ENCODE data around the gene AKR1B1. TPM values are rescaled to one million over a fixed set of nuclear protein-coding genes. Genes with fewer than 3 reads are reported as not detected.

AKR1B1 gene
- total RNA-seq, 1 donor from 2014 or later, result 43.4 TPM

DNA sequence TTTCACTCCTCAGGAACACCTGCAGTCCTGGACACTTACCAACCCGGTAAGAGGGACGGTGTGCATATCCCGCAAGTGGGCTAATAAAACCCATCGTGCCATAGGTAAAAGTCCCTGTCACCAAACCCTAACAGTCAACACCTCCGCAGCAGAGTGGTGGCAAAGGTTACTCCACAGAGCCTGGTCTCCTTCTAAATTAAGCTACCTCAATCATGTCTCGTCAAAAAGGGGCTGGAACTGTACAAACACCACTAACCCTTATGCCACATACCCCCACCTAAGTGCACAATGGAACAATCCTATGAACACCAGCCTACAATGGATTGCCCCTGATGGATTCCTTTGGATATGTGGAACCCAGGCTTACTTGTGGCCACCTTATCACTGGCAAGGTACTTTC lies 9.6 kb upstream of the AKR1B1 start:
- DNase-seq, result no peak

DNA sequence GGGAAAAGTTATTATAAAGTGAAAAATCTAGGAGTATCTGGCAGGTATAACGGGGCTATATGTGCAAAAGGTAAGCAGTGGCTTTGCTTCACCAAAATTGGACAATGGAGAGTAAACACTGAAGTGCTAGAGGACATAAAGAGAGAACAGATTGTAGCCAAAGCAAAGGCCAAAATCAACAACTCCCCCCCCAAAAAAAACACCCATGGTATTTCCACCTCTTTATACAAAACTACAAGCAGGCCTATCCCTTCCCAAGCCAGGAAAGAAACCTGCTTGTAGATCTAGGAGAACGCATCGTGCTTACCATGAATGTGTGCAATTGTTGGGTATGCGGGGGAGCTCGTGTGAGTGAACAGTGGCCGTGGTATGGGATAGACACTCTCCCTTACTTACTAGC lies 9.2 kb upstream of the AKR1B1 start:
- DNase-seq, result no peak

DNA sequence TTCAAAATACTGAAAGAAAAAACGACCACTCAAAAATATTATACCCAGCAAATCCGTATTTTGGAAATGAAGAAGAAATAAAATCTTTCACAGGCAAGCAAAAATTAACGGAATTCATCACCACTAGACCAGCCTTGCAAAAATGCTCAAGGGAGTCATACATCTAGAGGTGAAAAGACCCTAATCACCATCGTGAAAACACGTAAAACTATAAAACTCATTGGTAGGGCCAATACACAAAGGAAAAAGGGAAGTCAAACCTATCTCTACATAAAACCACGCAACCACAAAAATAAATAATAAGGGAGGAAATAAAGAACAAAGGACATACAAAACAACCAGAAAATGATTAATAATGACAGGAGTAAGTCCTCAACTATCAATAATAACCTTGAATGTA lies 6.6 kb upstream of the AKR1B1 start:
- DNase-seq, result no peak

DNA sequence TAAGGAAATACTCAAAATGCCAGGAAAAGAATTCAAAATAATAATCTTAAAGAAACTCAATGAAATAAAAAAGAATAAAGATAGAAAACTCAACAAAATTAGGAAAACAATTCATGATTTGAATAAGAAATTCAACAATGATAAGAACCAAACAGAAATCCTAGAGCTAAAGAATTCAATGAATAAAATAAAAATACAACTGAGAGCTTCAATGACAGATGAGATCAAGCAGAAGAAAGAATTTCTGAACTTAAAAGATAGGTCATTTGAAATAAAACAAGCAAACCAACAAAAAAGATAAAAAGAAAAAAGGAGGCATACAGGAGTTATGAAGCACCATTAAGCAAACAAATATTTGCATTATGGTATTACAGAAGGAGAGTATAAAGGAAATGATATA lies 5.6 kb upstream of the AKR1B1 start:
- DNase-seq, result no peak

DNA sequence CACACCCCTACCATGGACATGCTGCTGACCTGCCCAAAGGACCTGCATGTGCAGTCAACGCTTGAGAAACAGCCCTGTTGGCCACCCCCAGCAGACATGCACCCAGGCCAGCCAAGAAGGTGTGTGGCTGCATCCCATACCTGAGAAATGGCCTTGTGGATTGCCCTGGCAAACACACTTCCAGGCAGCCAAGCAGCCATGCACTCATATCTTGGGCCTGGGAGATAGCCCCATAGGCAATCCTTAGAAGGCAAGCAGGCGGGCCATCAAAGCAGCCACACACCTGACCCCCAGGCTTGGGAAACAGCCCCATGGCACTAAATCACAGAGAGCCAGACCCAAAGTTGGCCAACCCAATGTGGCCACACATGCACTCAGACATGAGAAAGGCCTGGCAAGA lies 4.9 kb upstream of the AKR1B1 start:
- DNase-seq, result no peak

DNA sequence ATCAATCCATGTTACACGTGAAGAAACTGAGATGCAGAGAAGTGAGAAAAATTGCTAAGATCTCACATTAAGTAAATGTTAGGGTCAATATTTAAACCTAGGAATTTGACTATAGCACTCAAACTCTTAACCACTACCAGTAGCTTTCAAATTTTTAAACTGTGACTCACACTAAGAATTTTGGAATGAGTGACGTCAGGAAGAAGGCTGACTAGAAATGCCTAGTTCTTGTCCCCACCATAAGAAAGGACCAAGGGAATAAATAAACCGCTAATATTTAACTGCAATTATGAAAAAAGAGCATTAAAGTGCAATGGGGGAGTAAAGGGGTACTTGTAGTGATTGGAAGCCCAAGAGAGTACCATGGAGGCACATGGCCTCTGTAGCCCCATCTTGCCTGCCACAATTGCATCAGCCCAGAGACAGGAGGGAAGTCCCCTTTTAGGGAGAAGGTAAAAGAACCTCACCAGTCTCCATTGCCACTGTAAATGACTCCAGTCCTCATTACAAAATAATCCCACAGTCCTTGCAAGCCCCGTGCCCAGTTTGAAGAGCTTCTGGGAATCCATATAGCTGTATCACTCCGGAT lies 3.5 kb upstream of the AKR1B1 start:
- DNase-seq, result no peak

DNA sequence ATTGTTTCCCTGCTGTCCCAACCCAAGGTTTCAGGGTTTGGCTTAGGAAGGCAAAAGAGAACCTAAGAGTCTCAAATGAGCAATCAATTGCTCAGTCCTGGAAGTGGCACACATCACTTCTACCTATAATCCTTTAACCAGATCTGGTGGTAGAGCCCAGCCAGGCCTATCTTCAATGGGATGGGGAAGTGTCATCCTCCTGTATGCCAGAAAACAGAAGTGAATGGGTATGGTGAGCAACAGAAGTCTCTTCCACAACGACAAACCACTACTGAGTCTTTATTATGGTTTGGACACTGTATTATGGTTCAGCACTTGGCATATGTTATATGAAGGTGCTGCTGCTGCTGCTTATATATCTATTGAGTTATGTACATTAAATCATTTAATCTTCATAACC lies 3.0 kb upstream of the AKR1B1 start:
- no peak for DNase-seq

DNA sequence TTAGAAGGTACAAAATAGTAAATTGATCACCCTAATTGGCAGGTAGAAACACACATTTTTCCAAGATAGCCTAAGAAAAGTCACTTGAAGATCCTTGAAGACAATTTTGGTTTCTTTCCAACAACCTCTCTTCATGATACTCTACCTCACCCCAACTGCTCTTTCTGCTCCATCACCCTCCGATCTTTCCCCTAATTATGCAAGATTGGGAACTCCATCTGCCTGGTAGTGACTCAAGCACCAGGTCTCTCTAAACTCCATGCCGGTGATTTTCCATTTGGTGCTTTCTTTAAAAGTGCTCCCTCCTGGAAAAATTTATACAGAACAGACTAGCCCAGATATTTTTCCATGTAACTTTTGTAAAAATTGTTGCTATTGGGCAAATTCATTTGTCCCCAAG lies 1.1 kb upstream of the AKR1B1 start:
- DNase-seq, result no peak

DNA sequence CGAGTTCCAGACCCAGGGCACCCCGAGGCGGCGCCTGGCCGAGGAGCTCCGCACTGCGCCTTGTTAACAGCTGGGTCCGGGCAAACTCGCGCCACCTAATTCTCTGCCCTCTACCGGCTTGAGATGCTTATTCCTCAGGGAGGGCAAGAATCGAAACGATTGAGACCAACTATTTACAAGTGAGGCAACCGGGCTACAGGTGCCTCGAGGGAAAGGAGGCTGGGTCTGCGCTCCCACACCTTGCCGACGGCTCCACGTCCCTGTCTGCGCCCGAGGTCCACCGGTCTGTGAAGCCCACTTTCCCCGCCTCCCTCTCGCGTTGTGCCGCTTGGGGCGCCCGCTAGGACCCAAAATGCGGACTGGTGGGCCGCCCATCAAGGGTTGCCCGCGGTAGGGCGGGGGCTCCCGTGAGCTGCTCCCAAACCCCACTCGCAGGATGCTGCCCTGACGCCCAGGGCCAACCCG lies 527 bp downstream of the AKR1B1 start:
- peak; percentile 60 for DNase-seq

DNA sequence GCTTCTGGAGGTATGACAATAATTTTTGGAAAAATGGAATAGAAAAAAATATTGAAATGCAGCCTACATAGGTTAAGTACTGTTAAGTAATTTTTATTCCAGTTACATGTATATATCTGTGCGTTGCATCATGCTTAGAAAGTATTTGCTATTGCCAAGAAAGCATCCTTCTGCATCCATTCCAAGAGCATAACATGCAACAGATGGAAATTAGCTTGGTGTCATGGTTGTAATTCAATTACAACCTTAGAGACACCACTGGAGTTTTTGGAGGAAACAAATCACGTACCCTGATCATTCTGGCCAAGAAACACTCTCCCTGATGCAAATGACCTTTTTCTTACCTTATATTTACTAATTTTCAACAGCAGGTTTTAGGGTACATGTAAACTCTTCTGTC lies 1.7 kb downstream of the AKR1B1 start:
- no peak for DNase-seq

DNA sequence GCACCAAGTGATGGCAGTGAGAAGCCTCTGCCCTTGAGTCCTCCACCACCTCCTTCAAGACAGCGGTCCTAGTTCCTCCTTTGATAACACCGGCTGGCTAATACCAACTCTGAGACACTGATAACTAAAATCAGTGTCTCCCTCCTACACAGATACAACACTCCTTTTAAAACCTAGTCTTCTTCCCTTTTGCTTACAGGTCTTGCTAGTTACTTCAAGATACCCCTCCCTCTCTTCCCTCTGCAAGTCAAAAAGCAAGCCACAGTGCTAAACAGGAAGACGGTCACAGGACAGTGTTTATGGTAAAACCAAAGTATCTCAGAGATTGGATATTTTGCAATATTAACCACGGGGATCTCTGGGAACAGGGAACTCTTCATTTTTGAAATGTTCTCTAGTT lies 4.6 kb downstream of the AKR1B1 start:
- DNase-seq, result no peak

DNA sequence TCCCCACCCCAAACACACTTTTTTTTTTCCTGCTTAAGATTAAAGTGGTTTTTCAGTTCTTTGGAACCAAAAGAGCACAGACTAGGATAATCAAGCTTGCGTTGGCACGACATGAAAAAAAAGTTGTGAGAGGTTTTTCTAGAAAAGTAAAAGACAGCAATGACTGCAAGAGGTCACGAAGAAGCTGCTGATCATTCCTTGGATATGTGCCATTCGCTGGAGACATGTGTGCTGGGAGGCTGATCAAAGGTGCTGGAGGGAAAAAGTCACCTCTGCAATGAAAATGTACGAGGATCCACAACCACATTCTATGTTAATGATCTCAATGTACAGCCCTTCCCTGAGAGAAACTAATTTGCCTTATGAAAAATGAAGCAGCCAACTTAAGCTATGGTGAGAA lies 5.4 kb downstream of the AKR1B1 start:
- DNase-seq, result no peak

DNA sequence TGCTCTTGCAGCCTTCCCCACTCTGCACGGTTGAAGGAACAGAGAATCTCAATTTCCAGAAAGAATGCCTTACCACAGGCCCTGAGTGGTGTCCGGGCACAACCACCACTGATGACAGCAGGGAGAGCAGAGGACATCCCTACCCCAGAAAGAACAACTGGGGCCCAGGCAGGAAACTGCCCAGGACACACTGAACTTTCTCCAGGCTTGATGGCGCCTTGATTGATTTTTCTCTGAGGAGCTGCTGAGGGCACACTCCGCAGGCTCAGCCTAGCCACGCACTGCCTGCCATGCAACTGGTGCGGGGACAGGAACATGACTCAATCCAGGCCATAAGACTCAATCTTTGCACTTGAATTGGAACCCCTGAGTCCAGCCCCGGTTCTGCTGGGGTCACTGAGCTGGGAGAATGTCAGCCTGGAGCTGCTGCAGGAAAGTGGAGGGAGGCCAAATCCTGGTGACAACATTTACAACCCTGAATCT lies 5.9 kb downstream of the AKR1B1 start:
- no peak for DNase-seq

DNA sequence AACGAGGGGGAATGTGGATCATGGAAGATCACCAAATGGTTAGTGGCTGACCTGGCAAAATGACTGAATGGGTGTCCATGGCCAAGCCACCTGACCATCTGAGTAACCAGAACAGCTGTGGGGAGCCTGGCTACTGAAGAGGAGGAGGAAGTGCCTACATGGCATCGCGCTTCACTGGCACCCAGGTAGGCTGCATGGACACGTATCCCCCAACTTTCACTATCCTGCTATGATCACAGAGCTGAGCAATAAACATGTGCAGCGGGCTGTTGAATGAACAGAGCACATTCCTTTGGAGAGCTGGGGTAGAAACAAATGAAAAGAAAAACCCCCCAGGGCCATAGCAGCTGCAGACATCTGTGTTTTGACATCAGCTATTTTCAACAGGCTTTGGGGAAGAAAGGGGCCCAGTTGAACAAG lies 6.5 kb downstream of the AKR1B1 start:
- no peak for DNase-seq

DNA sequence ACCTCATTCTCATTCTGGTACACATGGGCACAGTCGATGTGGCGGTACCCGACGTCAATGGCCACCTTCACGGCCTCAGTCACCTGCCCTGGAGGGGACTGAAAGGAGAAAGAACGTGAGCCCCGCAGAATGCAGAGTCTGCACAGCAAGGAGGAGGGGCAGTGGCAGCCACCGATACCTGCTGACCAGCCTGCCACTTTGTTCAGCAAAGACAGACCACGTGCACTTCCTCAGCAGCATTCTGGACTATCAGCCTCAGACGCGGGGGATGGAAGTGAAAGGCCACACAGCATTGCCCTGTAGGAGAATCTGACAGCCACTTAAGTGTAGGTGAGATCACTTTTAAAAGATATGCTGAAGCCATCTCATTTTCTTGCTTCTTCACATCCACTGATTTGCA lies 7.2 kb downstream of the AKR1B1 start:
- no peak for DNase-seq

DNA sequence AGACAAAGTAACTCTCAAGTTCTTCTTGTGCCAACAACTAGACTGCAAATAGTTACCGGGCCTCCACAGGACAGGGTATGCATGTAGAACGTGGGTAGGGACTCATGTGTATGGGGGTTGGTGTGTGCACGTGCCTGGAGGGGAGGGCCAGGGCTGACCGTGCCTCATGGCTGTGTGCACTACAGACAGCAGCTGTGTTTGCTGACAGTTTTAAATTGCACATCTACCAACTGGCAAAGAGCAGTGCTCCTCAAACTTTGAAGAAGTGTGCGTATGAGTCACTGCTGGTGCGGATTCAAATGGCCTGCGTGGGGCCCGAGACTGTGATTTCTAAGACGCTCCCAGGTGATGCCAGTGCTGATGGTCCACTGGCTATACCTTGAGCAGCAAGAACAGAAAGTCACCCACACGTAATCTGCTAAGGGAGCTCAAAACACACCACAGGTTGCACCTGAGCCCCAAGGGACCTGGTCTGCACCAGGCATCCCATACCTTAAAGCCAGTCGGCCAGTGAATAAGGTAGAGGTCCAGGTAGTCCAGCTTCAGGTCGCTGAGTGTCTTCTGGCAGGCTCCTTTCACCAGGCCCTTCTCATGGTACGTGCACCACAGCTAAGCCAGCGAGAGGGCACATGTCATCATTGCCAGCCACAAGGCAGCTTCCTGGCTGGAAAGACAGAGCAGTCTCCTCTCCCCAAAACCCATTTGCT lies 8.5 kb downstream of the AKR1B1 start:
- no peak for DNase-seq

DNA sequence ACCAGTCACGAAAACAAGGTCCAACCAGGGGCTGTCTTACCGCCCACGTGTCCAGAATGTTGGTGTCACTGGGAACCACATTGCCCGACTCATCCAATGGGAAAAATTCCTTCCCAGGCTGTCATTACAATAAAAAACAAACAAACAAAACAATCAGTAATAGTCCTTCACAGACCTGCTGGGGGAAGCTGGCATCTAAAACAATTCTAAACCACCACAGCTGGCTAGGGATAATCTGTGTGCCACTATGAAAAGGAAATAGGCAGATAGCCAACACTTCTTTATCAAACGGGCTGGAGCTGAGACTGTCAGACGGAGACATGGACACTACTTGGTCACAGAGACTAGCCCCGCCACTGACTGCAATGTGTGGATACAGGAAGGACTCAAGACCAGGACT lies 9.2 kb downstream of the AKR1B1 start:
- no peak for DNase-seq

DNA sequence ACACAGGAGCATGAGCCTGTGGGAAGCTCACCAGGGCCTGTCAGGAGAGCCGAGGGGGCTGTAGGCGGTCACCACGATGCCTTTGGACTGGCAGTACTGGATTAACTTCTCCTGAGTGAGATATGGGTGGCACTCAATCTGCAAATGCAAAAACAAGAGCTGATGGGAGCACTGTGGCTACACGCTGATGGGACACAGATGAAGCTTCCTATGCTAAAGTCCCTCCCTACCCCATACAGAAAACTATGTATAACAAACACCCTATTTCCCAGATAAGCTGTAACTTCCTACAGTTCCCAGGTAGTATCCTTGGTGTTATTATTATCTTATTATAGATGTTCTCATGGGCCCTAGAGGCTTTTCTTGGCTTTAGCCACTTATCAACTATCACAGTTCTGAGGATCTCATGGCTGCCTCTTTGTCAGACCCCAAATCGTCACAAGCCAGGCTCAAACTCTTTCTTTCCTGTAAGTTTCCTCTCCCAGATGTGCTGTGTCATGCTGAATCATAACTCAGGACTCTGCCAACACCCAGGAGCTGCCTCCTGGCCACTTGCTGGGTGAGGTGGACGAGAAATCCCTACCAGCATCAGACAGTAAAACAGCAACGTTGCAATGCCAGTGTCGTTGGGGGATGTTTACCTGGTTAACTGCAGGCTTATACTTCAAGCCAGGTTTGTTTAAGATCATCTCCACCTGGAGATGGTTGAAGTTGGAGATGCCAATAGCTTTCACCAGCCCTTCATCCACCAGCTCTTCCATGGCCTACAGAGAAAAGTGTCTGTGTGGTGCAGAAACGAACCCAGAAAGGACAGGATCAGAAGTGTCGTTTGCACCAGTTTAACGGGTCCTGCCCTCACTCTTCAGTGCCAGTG lies 10.3 kb downstream of the AKR1B1 start:
- peak; percentile 73 for DNase-seq

DNA sequence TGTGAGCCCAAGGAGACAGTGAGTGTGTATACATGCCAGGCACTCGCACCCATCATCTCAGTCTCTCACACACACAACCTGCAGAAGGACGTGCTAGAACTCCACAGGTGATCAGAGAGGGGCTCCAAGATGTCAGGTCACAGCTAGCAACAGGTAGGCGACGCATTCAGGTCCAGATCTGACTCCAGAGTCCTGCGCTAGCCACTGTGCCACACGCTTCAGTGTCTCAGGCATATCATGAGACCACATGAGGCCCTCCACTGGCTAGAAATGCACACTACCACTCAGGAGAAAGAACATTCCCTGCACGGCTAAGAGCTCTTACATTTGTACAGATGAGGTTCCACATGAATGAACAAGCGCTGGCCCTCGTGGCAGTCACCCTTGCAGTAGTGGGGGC lies 11.5 kb downstream of the AKR1B1 start:
- no peak for DNase-seq

DNA sequence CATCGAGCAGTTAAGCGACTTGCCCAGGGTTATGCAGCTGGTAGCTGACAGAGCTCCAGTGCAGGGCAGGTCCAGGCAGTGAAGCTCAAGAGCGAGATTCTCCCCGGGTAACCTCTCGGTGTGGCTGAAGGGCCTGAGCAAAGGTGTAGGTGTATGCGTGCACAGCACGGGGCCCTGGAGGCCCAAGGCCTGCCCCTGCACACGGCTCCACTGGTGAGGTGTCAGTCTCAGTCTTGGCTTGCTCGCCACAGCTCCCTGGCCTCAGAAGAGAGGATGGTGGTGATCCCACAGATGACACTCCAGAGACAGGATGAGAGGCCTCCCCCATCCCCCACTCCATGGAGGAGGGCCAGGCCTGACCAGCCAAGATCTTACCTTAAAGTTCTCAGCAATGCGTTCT lies 12.0 kb downstream of the AKR1B1 start:
- no peak for DNase-seq

DNA sequence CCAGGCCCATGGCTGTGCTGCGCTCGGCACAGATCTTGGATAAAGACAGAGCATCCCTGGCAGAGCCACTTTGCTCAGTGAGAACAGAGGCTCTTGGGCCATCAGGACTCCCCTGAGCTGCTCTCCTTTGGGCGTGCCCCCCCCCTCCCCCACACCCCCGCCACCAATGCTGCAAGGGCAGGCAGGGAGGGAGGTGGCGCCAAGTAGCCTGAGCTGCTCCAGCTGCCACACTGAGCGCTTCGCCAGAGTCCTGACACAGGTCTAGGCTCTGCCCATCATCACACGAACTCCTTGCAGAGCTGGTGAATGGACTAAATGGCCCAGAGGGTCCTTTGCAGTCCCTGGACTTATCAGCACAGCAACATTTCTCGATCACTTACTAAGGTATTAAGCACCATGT lies 12.5 kb downstream of the AKR1B1 start:
- no peak for DNase-seq

DNA sequence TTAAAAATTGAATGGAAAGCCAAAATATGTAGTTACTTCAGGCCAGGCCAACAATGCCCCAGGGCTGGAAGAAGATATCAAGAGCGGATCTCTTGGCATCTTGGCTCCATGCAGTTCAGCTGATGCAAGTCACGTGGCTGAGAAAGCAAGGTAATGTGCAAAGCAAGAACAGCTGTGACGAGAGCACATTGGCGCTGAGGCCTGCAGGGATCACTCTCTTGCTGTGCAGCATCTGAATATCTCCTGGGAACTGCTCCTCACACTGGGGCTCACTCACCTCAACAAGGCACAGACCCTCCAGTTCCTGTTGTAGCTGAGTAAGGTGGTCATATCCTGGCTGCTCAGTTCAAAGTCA lies 14.0 kb downstream of the AKR1B1 start:
- no peak for DNase-seq

DNA sequence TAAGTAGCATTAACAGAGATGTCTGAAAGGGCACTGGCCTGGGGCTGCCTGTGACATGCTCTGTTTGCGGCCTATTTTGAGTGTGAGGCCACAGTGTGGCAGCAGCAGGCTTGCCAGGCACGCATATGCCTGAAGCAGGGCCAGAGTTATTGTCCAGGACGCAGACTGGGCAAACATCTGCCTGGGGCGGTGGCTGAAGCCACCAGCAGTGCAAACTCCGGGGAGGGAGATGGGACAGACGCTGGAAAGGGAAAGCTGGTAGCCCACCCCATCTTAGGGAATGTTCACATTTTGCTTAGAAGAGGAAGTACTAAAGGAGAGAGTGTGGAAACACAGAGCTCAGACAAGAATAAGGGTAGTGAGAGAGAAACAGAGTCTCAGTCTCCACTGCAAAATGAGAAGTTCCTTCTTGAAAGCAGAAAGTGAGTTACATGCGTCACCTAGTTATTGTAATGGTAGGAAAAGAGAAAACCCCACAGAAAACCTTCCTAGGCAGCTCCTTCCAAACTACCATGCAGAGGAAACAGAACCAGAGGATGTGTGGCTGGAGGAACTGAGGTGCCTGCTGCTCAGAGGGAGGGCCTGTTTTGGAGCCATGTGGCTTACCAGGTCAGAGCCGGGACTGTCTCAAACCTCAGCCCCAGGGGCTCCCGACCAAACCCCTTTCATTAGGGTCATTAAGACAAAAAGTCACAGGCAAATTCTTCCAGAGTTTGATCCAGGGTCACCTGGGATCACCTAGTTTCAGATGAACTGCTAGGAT lies 14.5 kb downstream of the AKR1B1 start:
- DNase-seq, result peak; percentile 32
